Neural cell (in vitro differentiated cells): ENCODE results near the gene UCP3.

Experiments used
- EP300 ChIP-seq: fragments of 450-650 bp; conservative IDR thresholded peaks from 2 replicates; pipeline ENCODE4 v1.6.1; 2014; ENCODE audit warnings: antibody characterized with exemption, mild to moderate bottlenecking, moderate library complexity; ENCODE audit not compliant: poor library complexity, severe bottlenecking
- EZH2 ChIP-seq: fragments of 200-600, 300-800 bp; shearing (Covaris generic), sonication (generic); IDR thresholded peaks from 2 replicates; pipeline ENCODE4 v1.6.1; 2014; ENCODE audit warnings: antibody characterized with exemption, low read length, borderline replicate concordance, mild to moderate bottlenecking; ENCODE audit not compliant: insufficient read depth, poor library complexity, severe bottlenecking
- MXI1 ChIP-seq: fragments of 450-650 bp; conservative IDR thresholded peaks from 2 replicates; pipeline ENCODE4 v1.6.1; 2014; ENCODE audit warnings: antibody characterized with exemption, mild to moderate bottlenecking; ENCODE audit not compliant: poor library complexity, severe bottlenecking
- POLR2AphosphoS5 ChIP-seq: IDR thresholded peaks from 2 replicates; pipeline ENCODE4 v1.6.1; 2012
- RAD21 ChIP-seq: fragments of 450-650 bp; conservative IDR thresholded peaks from 2 replicates; pipeline ENCODE4 v1.6.1; 2014; ENCODE audit warnings: antibody characterized with exemption, mild to moderate bottlenecking, moderate library complexity
- SMC3 ChIP-seq: fragments of 450-650 bp; conservative IDR thresholded peaks from 2 replicates; pipeline ENCODE4 v1.6.1; 2014; ENCODE audit warnings: antibody characterized with exemption, mild to moderate bottlenecking, moderate library complexity; ENCODE audit not compliant: poor library complexity
- TAF1 ChIP-seq: IDR thresholded peaks from 2 replicates; pipeline ENCODE4 v1.6.1; 2012; ENCODE audit warnings: low read depth
- TF ChIP-seq, protein P1 (sequence below): fragments of 450-650 bp; IDR thresholded peaks from 2 replicates; pipeline ENCODE4 v1.5.1; 2014; ENCODE audit warnings: antibody characterized with exemption, mild to moderate bottlenecking, moderate library complexity; ENCODE audit not compliant: poor library complexity, severe bottlenecking
- TF ChIP-seq, protein P2 (sequence below): IDR thresholded peaks from 2 replicates; pipeline ENCODE4 v1.6.1; 2012; ENCODE audit warnings: borderline replicate concordance

DNA sequence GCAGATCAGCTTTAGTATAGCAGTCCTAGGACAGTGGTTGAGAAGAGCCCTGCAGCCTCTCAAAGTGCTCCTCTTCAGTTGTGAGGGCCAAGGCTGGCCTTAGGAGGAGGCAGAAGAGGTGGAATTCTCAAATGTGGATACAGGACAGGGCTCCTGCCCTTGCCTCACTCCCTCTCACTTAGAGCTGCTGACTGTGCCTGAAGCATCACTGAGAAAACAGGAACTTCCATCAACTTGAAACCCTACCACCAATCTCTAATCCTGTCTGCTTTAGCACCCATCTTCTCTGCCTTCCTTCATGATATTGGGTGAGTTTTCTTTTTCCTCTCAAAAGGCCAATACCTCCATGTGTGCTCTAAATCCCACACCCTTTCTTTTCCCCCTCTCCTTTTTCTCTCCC, 14.4 kb upstream of the UCP3 start:
- TF ChIP-seq, protein P1, sequence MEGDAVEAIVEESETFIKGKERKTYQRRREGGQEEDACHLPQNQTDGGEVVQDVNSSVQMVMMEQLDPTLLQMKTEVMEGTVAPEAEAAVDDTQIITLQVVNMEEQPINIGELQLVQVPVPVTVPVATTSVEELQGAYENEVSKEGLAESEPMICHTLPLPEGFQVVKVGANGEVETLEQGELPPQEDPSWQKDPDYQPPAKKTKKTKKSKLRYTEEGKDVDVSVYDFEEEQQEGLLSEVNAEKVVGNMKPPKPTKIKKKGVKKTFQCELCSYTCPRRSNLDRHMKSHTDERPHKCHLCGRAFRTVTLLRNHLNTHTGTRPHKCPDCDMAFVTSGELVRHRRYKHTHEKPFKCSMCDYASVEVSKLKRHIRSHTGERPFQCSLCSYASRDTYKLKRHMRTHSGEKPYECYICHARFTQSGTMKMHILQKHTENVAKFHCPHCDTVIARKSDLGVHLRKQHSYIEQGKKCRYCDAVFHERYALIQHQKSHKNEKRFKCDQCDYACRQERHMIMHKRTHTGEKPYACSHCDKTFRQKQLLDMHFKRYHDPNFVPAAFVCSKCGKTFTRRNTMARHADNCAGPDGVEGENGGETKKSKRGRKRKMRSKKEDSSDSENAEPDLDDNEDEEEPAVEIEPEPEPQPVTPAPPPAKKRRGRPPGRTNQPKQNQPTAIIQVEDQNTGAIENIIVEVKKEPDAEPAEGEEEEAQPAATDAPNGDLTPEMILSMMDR: no peak
- TF ChIP-seq, protein P2, sequence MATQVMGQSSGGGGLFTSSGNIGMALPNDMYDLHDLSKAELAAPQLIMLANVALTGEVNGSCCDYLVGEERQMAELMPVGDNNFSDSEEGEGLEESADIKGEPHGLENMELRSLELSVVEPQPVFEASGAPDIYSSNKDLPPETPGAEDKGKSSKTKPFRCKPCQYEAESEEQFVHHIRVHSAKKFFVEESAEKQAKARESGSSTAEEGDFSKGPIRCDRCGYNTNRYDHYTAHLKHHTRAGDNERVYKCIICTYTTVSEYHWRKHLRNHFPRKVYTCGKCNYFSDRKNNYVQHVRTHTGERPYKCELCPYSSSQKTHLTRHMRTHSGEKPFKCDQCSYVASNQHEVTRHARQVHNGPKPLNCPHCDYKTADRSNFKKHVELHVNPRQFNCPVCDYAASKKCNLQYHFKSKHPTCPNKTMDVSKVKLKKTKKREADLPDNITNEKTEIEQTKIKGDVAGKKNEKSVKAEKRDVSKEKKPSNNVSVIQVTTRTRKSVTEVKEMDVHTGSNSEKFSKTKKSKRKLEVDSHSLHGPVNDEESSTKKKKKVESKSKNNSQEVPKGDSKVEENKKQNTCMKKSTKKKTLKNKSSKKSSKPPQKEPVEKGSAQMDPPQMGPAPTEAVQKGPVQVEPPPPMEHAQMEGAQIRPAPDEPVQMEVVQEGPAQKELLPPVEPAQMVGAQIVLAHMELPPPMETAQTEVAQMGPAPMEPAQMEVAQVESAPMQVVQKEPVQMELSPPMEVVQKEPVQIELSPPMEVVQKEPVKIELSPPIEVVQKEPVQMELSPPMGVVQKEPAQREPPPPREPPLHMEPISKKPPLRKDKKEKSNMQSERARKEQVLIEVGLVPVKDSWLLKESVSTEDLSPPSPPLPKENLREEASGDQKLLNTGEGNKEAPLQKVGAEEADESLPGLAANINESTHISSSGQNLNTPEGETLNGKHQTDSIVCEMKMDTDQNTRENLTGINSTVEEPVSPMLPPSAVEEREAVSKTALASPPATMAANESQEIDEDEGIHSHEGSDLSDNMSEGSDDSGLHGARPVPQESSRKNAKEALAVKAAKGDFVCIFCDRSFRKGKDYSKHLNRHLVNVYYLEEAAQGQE: no peak
- TF ChIP-seq POLR2AphosphoS5 (no peak), EZH2 (no peak), RAD21 (no peak), EP300 (no peak), MXI1 (no peak), TAF1 (no peak), SMC3 (no peak)
